Endothelial cell of umbilical vein (primary cell): ENCODE data around the gene TRIM16. TPM values are rescaled to one million over a fixed set of nuclear protein-coding genes. Genes with fewer than 3 reads are reported as not detected.
A peak's percentile ranks its signal among the peaks of the same experiment; 100 is the strongest.

ENCODE experiments used
- BruUV-seq: library from RNA; stranded (reverse); fragments of 400-500 nt; replicated peaks from 2 replicates; lab custom pipeline; 2021; lab: Mats Ljungman, UMichigan
- CTCF ChIA-PET: fragments of 300-600, 350-600 bp; sonication (Branson Sonifier 250); formaldehyde crosslinking; loops from one replicate; lab custom pipeline; 2021; ENCODE audit warnings: antibody characterized with exemption, inconsistent platforms; lab: Charles Lee
- POLR2A ChIA-PET: fragments of 300-600, 350-600 bp; sonication (Branson Sonifier 250); formaldehyde crosslinking; loops from one replicate; lab custom pipeline; 2021; ENCODE audit warnings: antibody characterized with exemption, inconsistent platforms; lab: Charles Lee
- DNase-seq: peaks from one replicate; pipeline ENCODE4 v3.0.0-alpha.2; 2011; ENCODE audit warnings: low read depth, low spot score
- FAIRE-seq: peaks from 2 replicates; lab custom pipeline; 2011; peaks lifted over from hg19 to GRCh38; lab: Jason Lieb, UNC
- H2AFZ ChIP-seq: 2 replicates; pipeline ENCODE4 v1.6.0; 2012; ENCODE audit warnings: low read depth, low read length, control low read depth, inconsistent platforms
- H3K27ac ChIP-seq: 2 replicates; pipeline ENCODE4 v1.5.1; 2011; ENCODE audit warnings: low read depth, mild to moderate bottlenecking, control low read depth, low read length, moderate library complexity; ENCODE audit not compliant: insufficient read depth
- H3K27me3 ChIP-seq, 2 experiments: 2 replicates each; pipeline versions ENCODE4 v1.6.0 to v1.6.1; 2011; ENCODE audit warnings: low read length in 2 of 2, mixed read lengths in 1 of 2; ENCODE audit not compliant: control insufficient read depth in 2 of 2, insufficient read depth in 2 of 2
- H3K36me3 ChIP-seq, 2 experiments: 2 replicates in 1 of 2; 3 replicates in 1 of 2; pipeline ENCODE4 v1.5.1; 2011; ENCODE audit warnings: low read length in 2 of 2, mild to moderate bottlenecking in 1 of 2, moderate library complexity in 1 of 2; ENCODE audit not compliant: control insufficient read depth in 2 of 2, insufficient read depth in 2 of 2; ENCODE audit errors: extremely low read depth in 1 of 2
- H3K4me1 ChIP-seq: 3 replicates; pipeline ENCODE4 v1.5.1; 2011; ENCODE audit warnings: mild to moderate bottlenecking, low read length; ENCODE audit not compliant: control insufficient read depth, insufficient read depth; ENCODE audit errors: extremely low read depth
- H3K4me2 ChIP-seq: 2 replicates; pipeline ENCODE4 v1.6.1; 2011; ENCODE audit warnings: low read length, control low read depth, mixed read lengths; ENCODE audit not compliant: insufficient read depth
- H3K4me3 ChIP-seq, 3 experiments: fragments of 200-600 bp in 1 of 3; sonication (generic), shearing (Covaris generic) in 1 of 3; replicated peaks in 1 of 3; 2 replicates each; pipeline ENCODE4 v1.5.1; 2011 to 2016; ENCODE audit warnings: control low read depth in 3 of 3, low read length in 3 of 3, mild to moderate bottlenecking in 2 of 3, inconsistent platforms in 1 of 3, low read depth in 1 of 3, moderate library complexity in 1 of 3; ENCODE audit not compliant: insufficient read depth in 1 of 3
- H3K79me2 ChIP-seq: 2 replicates; pipeline ENCODE4 v1.6.0; 2012; ENCODE audit warnings: low read length, inconsistent platforms; ENCODE audit not compliant: control insufficient read depth, insufficient read depth
- H3K9ac ChIP-seq: replicated peaks from 2 replicates; pipeline ENCODE3; 2011; ENCODE audit warnings: low read length, control low read depth; ENCODE audit not compliant: insufficient read depth; ENCODE audit errors: extremely low read depth
- H3K9me1 ChIP-seq: replicated peaks from 3 replicates; pipeline ENCODE4 v1.6.0; 2011; ENCODE audit warnings: mild to moderate bottlenecking, low read length; ENCODE audit not compliant: control insufficient read depth, insufficient read depth; ENCODE audit errors: extremely low read depth
- H3K9me3 ChIP-seq: replicated peaks from 2 replicates; pipeline ENCODE4 v1.5.1; 2012; ENCODE audit warnings: low read length, inconsistent platforms; ENCODE audit not compliant: control insufficient read depth, insufficient read depth
- H4K20me1 ChIP-seq: replicated peaks from 2 replicates; pipeline ENCODE3; 2011; ENCODE audit warnings: mild to moderate bottlenecking, low read length; ENCODE audit not compliant: control insufficient read depth, insufficient read depth; ENCODE audit errors: extremely low read depth
- EZH2 ChIP-seq: IDR thresholded peaks from 2 replicates; pipeline ENCODE4 v1.6.1; 2012; ENCODE audit warnings: borderline replicate concordance, low read depth, mild to moderate bottlenecking, moderate library complexity, low read length, inconsistent platforms; ENCODE audit not compliant: severe bottlenecking
- FOS ChIP-seq: IDR thresholded peaks from 2 replicates; pipeline ENCODE4 v1.6.1; 2011; ENCODE audit warnings: mild to moderate bottlenecking, low read length, moderate library complexity, borderline replicate concordance; ENCODE audit not compliant: insufficient read depth
- MAX ChIP-seq: IDR thresholded peaks from 2 replicates; pipeline ENCODE4 v1.6.1; 2011; ENCODE audit not compliant: insufficient read depth, insufficient read length
- MYC ChIP-seq: IDR thresholded peaks from one replicate; pipeline ENCODE4 v1.6.1; 2011; ENCODE audit warnings: mild to moderate bottlenecking, low read depth, low read length
- POLR2A ChIP-seq: IDR thresholded peaks from 2 replicates; pipeline ENCODE4 v1.6.1; 2012; ENCODE audit warnings: low read depth, mild to moderate bottlenecking, control low read depth, low read length
- POLR2AphosphoS5 ChIP-seq: IDR thresholded peaks from 2 replicates; pipeline ENCODE4 v1.6.1; 2012; ENCODE audit warnings: low read depth, mild to moderate bottlenecking, control low read depth, low read length, moderate library complexity; ENCODE audit not compliant: insufficient read depth
- dilution Hi-C: fragments of 300-500 bp; cut with MboI; formaldehyde crosslinking; loops from one replicate; pipeline ENCODE4 v1.15.0; 2019; ENCODE audit warnings: low sequenced_read_pairs; ENCODE audit not compliant: extremely low pct_ligation_motif_present
- intact Hi-C: fragments of 100-400 bp; cut with micrococcal nuclease; formaldehyde crosslinking; loops from one replicate; pipeline ENCODE4 v1.10.0; 2022
- polyA plus RNA-seq, 4 experiments: library from polyadenylated mRNA; depleted of rRNA in 3 of 4; stranded (reverse) in 3 of 4; unstranded in 1 of 4; fragments of >200 nt; gene quantifications; 2 replicates each; pipeline versions ENCODE4 v1.2.1 to v1.2.3, GENCODE V29; 2011 to 2012; ENCODE audit warnings: missing spikeins in 1 of 4
- total RNA-seq: library from RNA; stranded (reverse); gene quantifications from 2 replicates; pipeline ENCODE4 v1.2.3, GENCODE V29; 2021

TRIM16 gene
- total and polyA plus RNA-seq, 2 donors (not counting 3 experiments of a cell fraction or from before 2014, with no cell fraction given) = 41.7 to 50.3 TPM

GRCh38 chr17:15650741-15651582, 33.1 kb downstream of the TRIM16 start:
- CTCF ChIA-PET = interaction anchor here (0.7 to 1.2 kb wide), 2 partner anchors 48 to 348 kb away, joined by 3 read pairs; partner anchors contain the start of genes TTC19, ZNF286A and ZSWIM7
- TF ChIP-seq MAX = no peak
- TF ChIP-seq EZH2 = no peak
- no peak for TF ChIP-seq POLR2AphosphoS5
- no peak for TF ChIP-seq MYC
- no peak for TF ChIP-seq POLR2A
- TF ChIP-seq FOS = no peak
- BruUV-seq = TSS peak; percentile 39

More at GRCh38 chr17:15650741-15651582, 33.1 kb downstream of the TRIM16 start:
- dilution Hi-C loops (no loop called here), intact Hi-C loops (loop anchor here (1.0 to 2.0 kb wide), 2 partner anchors 33 to 390 kb away; partner anchors contain the start of gene TRIM16)
- peaks cover 26% of the 10 kb centered on the region for H3K4me1 ChIP-seq
- peak overlapping the region; percentile 37 for H2AFZ ChIP-seq
- H3K79me2 ChIP-seq = peaks cover 9% of the 10 kb centered on the region
- H3K27ac ChIP-seq = peak overlapping the region; percentile 50
- H4K20me1 ChIP-seq = no peaks in the 10 kb centered on the region
- POLR2A ChIA-PET = interaction anchor here (0.9 kb wide), 1 partner anchor 10 kb away, joined by 3 read pairs; no protein-coding TSS in a partner anchor
- no peaks in the 10 kb centered on the region for H3K36me3 ChIP-seq
- H3K27me3 ChIP-seq = no peaks in the 10 kb centered on the region
- peak overlapping the region; percentile 51 for H3K4me2 ChIP-seq
- peak; percentile 22 for DNase-seq
- H3K4me3 ChIP-seq = peak overlapping the region; percentile 8 to 59 (median 57)
- H3K9me1 ChIP-seq = no peaks in the 10 kb centered on the region
- FAIRE-seq = no peak
- H3K9me3 ChIP-seq = no peaks in the 10 kb centered on the region
- H3K9ac ChIP-seq = peak overlapping the region; percentile 48
